Mesangial cell (primary cell): ENCODE data around the gene RMI2. TPM values are rescaled to one million over a fixed set of nuclear protein-coding genes. Genes with fewer than 3 reads are reported as not detected.

Source experiments
- total RNA-seq: library from RNA; depleted of rRNA; stranded (reverse); fragments of >200 nt; gene quantifications from 2 replicates; pipeline ENCODE4 v1.2.3, GENCODE V29; 2015

The RMI2 gene
- total RNA-seq: 9.6 and 12.1 TPM in 2 replicates

GRCh38 chr16:11345040-11345862 is at the start of gene RMI2:
TSS of gene RMI2 (plus strand) at chr16:11345459. CDS start at chr16:11345472, 13 bp downstream.

Other genes starting within 250 kb of the RMI2 start
- 3.4 and 15.5 TPM in 2 replicates for gene SOCS1, start 89.3 kb upstream of the RMI2 start, total RNA-seq
- not detected in 2 replicates for gene TNP2, start 76.1 kb upstream of the RMI2 start, total RNA-seq
- not detected in 2 replicates for gene PRM3, start 71.8 kb upstream of the RMI2 start, total RNA-seq
- gene PRM2, start 69.0 kb upstream of the RMI2 start, total RNA-seq: not detected in 2 replicates
- gene PRM1, start 64.1 kb upstream of the RMI2 start, total RNA-seq: not detected in 2 replicates
- gene LITAF, start 241.5 kb downstream of the RMI2 start, total RNA-seq: 52.0 and 96.3 TPM in 2 replicates